Measurements from ENCODE around the gene EYS.

DNA sequence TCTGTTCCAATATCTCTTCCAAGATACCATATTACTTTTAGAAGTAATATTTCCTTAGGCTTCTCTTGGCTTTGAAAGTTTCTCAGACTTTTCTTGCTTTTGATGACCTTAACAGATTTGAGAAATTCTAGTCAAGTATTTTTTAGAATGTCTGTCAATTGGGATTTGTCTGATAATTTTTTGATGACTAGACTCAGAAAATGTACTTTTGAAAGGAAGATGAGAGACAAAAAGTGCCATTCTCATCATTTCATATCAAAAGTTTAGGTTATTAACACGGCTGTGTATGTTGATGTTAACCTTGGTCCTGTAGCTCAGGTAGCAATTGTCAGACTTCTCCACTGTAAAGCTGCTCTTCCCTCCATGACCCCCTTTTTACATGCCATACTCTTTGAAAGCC lies 651.5 kb downstream of the EYS start:
- TF ChIP-seq GATA2 (IDR thresholded peaks at IDR 0.05; ENCODE audit: low read depth, low read length), result no peak
- TF ChIP-seq GATA3 (IDR thresholded peaks at IDR 0.05; ENCODE audit: low read depth, low read length), result no peak

All from SH-SY5Y (cell line).